Suprapubic skin (tissue), 4 donors: ENCODE data around the gene ADCY5.

ENCODE experiments used
- CTCF ChIP-seq, 2 donors: fragments of 200-600 bp in 1 of 2; fragments of 450-650 bp in 1 of 2; sonication (generic) in 1 of 2; IDR thresholded peaks; one replicate each; pipeline ENCODE4 v1.5.1; 2016 to 2019; ENCODE audit warnings: antibody characterized with exemption in 2 of 2, mild to moderate bottlenecking in 1 of 2, moderate library complexity in 1 of 2
- EP300 ChIP-seq: sonication (generic); formaldehyde crosslinking; IDR thresholded peaks from one replicate; pipeline ENCODE4 v1.6.1; 2017; ENCODE audit warnings: antibody characterized with exemption
- POLR2AphosphoS5 ChIP-seq, 3 donors: sonication (generic); formaldehyde crosslinking; IDR thresholded peaks; one replicate each; pipeline ENCODE4 v1.6.1; 2017; ENCODE audit warnings: antibody characterized with exemption in 3 of 3

- TF ChIP-seq CTCF (IDR thresholded peaks at IDR 0.05), result no peak
- no peak for TF ChIP-seq POLR2AphosphoS5 (IDR thresholded peaks at IDR 0.05)
- TF ChIP-seq EP300, result no peak
These were observed 165.8 kb downstream of the ADCY5 start for GRCh38 chr3:123283074-123283473.
